Measurements from ENCODE around the gene TUFM. TPM values are rescaled to one million over a fixed set of nuclear protein-coding genes. Genes with fewer than 3 reads are reported as not detected.
"Not testable (repeated sequence)": the region's sequence is repeated elsewhere in the genome, so short reads cannot be mapped to it uniquely, and the experiment has no call there.

Gene TUFM
- total and polyA plus RNA-seq, 5 experiments from 2014 or later = 117 to 155 (median 141) TPM

GRCh38 chr16:28821874-28822519 lies 24.2 kb downstream of the TUFM start:
- Mint-ChIP-seq H3K27me3 (peaks cover 0 to 4% (median 0%) of the 10 kb centered on the region in 5 donors), H3K4me1 (peaks cover 23 to 47% (median 43%) of the 10 kb centered on the region in 4 donors), H3K4me3 (peak overlapping the region; percentile 76 to 96 (median 86)), H3K9me3 (no peaks in the 10 kb centered on the region), H3K27ac (peak overlapping the region; percentile 66 to 97 (median 94)), H3K36me3 (peaks cover 0 to 26% (median 6%) of the 10 kb centered on the region in 3 donors)
- POLR2A ChIA-PET = interaction anchor here (0.5 to 6.0 kb wide), 26 partner anchors 9 to 1584 kb away, joined by 3 to 99 read pairs (median 5); partner anchors contain the start of genes APOBR, CLN3, NFATC2IP and RABEP2
- ATAC-seq (no peak), DNase-seq (peak in 1 of 10 donors; percentile 31)

- Mint-ChIP-seq H3K4me1 (peaks cover 17 to 33% (median 29%) of the 10 kb centered on the region in 4 donors), H3K4me3 (peak overlapping the region in 7 of 10 donors; percentile 4 to 57 (median 25)), H3K36me3 (peaks cover 0 to 11% (median 3%) of the 10 kb centered on the region in 3 donors), H3K27ac (peak overlapping the region in 4 of 10 donors; percentile 14 to 90 (median 40))
- ATAC-seq, H3K9me3 Mint-ChIP-seq, H3K27me3 Mint-ChIP-seq: not testable (repeated sequence)
- DNase-seq = peak in 1 of 10 donors; percentile 18
- POLR2A ChIA-PET = interaction anchor here (1.2 to 6.0 kb wide), 3 partner anchors 8 to 43 kb away, joined by 4 to 99 read pairs (median 46); partner anchors contain the start of genes SH2B1 and TUFM
Observed at GRCh38 chr16:28820546-28820945, 25.6 kb downstream of the TUFM start.

GRCh38 chr16:28820016-28820415 lies 26.1 kb downstream of the TUFM start:
- POLR2A ChIA-PET = interaction anchor here (6.0 kb wide), 1 partner anchor 26 kb away, joined by 99 read pairs; the partner anchor contains the start of gene TUFM
- peaks cover 0 to 4% (median 0%) of the 10 kb centered on the region in 5 donors for H3K27me3 Mint-ChIP-seq
- H3K9me3 Mint-ChIP-seq = no peaks in the 10 kb centered on the region
- H3K27ac Mint-ChIP-seq = peak overlapping the region in 2 of 10 donors; percentile 22 to 72
- DNase-seq (peak in 1 of 10 donors; percentile 15), ATAC-seq (no peak)
- peak overlapping the region in 3 of 10 donors; percentile 4 to 45 (median 14) for H3K4me3 Mint-ChIP-seq
- H3K4me1 Mint-ChIP-seq = peaks cover 14 to 28% (median 23%) of the 10 kb centered on the region in 4 donors
- H3K36me3 Mint-ChIP-seq = peaks cover 0 to 6% (median 3%) of the 10 kb centered on the region in 3 donors

- H3K9me3 Mint-ChIP-seq, H3K4me3 Mint-ChIP-seq, H3K27me3 Mint-ChIP-seq, H3K36me3 Mint-ChIP-seq, ATAC-seq, POLR2A ChIA-PET, DNase-seq, H3K27ac Mint-ChIP-seq, H3K4me1 Mint-ChIP-seq: not testable (repeated sequence)
Observed at GRCh38 chr16:28807445-28808120, 38.6 kb downstream of the TUFM start.

- peak; percentile 78 to 87 for ATAC-seq
- Mint-ChIP-seq H3K4me3 (peak overlapping the region in 8 of 10 donors; percentile 42 to 83 (median 70)), H3K27ac (peak overlapping the region in 4 of 10 donors; percentile 7 to 80 (median 70))
- H3K4me1 Mint-ChIP-seq, H3K9me3 Mint-ChIP-seq, POLR2A ChIA-PET, H3K36me3 Mint-ChIP-seq, H3K27me3 Mint-ChIP-seq: not testable (repeated sequence)
- peak; percentile 33 to 83 (median 68) for DNase-seq
Observed at GRCh38 chr16:28802235-28803019, 43.7 kb downstream of the TUFM start.

Small RNAs within 50 kb of the gene (microRNA-seq; reads per million reads assigned to microRNA genes)
- gene MIR4721 (ENCODE audit: borderline microRNAs expressed) = not detected

Other genes starting within 250 kb of the TUFM start
- gene SULT1A2, start 249.3 kb downstream of the TUFM start, total RNA-seq = 1 to 10 TPM in 1 of 2 experiments, under 1 TPM in 1; 0.66 to 2.1 TPM
- not detected for gene SULT1A2, start 249.3 kb downstream of the TUFM start, polyA plus RNA-seq
- gene SULT1A1, start 236.3 kb downstream of the TUFM start, total RNA-seq = 10 to 100 TPM; 20.5 to 20.9 TPM
- 10 to 100 TPM in 1 of 3 donors, 1 to 10 TPM in 2; 3.3 to 12.6 (median 9.7) TPM for gene SULT1A1, start 236.3 kb downstream of the TUFM start, polyA plus RNA-seq
- 1 to 10 TPM; 4.5 to 5.4 TPM for gene NPIPB8, start 208.3 kb downstream of the TUFM start, total RNA-seq
- gene NPIPB8, start 208.3 kb downstream of the TUFM start, polyA plus RNA-seq = under 1 TPM in 1 of 3 donors, not detected in 2; 0.53 TPM
- gene EIF3C, start 134.9 kb downstream of the TUFM start, total RNA-seq = 100 to 1,000 TPM; 271 to 279 TPM
- 100 to 1,000 TPM; 208 to 320 (median 221) TPM for gene EIF3C, start 134.9 kb downstream of the TUFM start, polyA plus RNA-seq
- gene NPIPB9, start 94.6 kb downstream of the TUFM start, total RNA-seq = 1 to 10 TPM; 5.8 to 6.2 TPM
- gene NPIPB9, start 94.6 kb downstream of the TUFM start, polyA plus RNA-seq = under 1 TPM in 2 of 3 donors, not detected in 1; 0.25 to 0.53 TPM
- 100 to 1,000 TPM; 310 to 339 TPM for gene ATXN2L, start 23.3 kb downstream of the TUFM start, total RNA-seq
- 10 to 100 TPM; 14.2 to 28.4 (median 19.5) TPM for gene ATXN2L, start 23.3 kb downstream of the TUFM start, polyA plus RNA-seq
- gene SH2B1, start 17.5 kb upstream of the TUFM start, total RNA-seq = 100 to 1,000 TPM; 110 to 117 TPM
- gene SH2B1, start 17.5 kb upstream of the TUFM start, polyA plus RNA-seq = 1 to 10 TPM; 1.1 to 2.5 (median 2.2) TPM
- 1 to 10 TPM in 1 of 2 experiments, under 1 TPM in 1; 0.58 to 1.2 TPM for gene ATP2A1, start 32.1 kb upstream of the TUFM start, total RNA-seq
- gene ATP2A1, start 32.1 kb upstream of the TUFM start, polyA plus RNA-seq = not detected
- 10 to 100 TPM; 34.1 to 35.7 TPM for gene RABEP2, start 78.9 kb upstream of the TUFM start, total RNA-seq
- 1 to 10 TPM; 2.8 to 6.5 (median 3.0) TPM for gene RABEP2, start 78.9 kb upstream of the TUFM start, polyA plus RNA-seq
- gene CD19, start 85.6 kb upstream of the TUFM start, total RNA-seq = 1 to 10 TPM; 6.9 to 7.6 TPM
- under 1 TPM; 0.17 to 0.19 (median 0.19) TPM for gene CD19, start 85.6 kb upstream of the TUFM start, polyA plus RNA-seq
- gene NFATC2IP, start 104.6 kb upstream of the TUFM start, total RNA-seq = 100 to 1,000 TPM; 112 to 116 TPM
- 10 to 100 TPM; 22.8 to 30.2 (median 28.7) TPM for gene NFATC2IP, start 104.6 kb upstream of the TUFM start, polyA plus RNA-seq
- 10 to 100 TPM; 38.1 to 45.0 TPM for gene SPNS1, start 128.4 kb upstream of the TUFM start, total RNA-seq
- 10 to 100 TPM; 12.7 to 29.7 (median 24.9) TPM for gene SPNS1, start 128.4 kb upstream of the TUFM start, polyA plus RNA-seq
- gene LAT, start 138.7 kb upstream of the TUFM start, total RNA-seq = 100 to 1,000 TPM; 352 to 353 TPM
- gene LAT, start 138.7 kb upstream of the TUFM start, polyA plus RNA-seq = 100 to 1,000 TPM; 255 to 308 (median 288) TPM